OCI-LY3 (cell line): ENCODE results near the gene MTFR2.

Source experiments
- H2AFZ ChIP-seq: fragments of 200-600, 300-600 bp; shearing (Covaris generic); 2 replicates; pipeline ENCODE4 v1.6.0; 2014; ENCODE audit warnings: antibody characterized with exemption, low read depth, low read length
- H3K27ac ChIP-seq: fragments of 200-600, 300-600 bp; sonication (generic); 2 replicates; pipeline ENCODE4 v1.5.1; 2014; ENCODE audit warnings: mild to moderate bottlenecking, low read length, moderate library complexity, mixed read lengths
- H3K27me3 ChIP-seq: fragments of 200-600, 300-600 bp; sonication (generic); 2 replicates; pipeline ENCODE4 v1.6.1; 2014; ENCODE audit warnings: low read depth, low read length, mixed read lengths
- H3K36me3 ChIP-seq: fragments of 200-600, 300-600 bp; sonication (generic); replicated peaks from 2 replicates; pipeline ENCODE3; 2014; ENCODE audit warnings: low read depth, low read length, mixed read lengths
- H3K4me1 ChIP-seq: fragments of 300-600, 200-600 bp; sonication (generic); 2 replicates; pipeline ENCODE4 v1.6.1; 2014; ENCODE audit warnings: low read length, mixed read lengths
- H3K4me2 ChIP-seq: fragments of 200-600, 300-600 bp; sonication (generic); 2 replicates; pipeline ENCODE4 v1.6.1; 2014; ENCODE audit warnings: low read length, mixed read lengths
- H3K4me3 ChIP-seq: fragments of 300-600, 200-600 bp; sonication (generic); 2 replicates; pipeline ENCODE4 v1.5.1; 2014; ENCODE audit warnings: antibody characterized with exemption, mild to moderate bottlenecking, low read length, moderate library complexity
- H3K79me2 ChIP-seq: fragments of 300-600, 200-600 bp; shearing (Covaris generic); 2 replicates; pipeline ENCODE4 v1.6.1; 2014; ENCODE audit warnings: mild to moderate bottlenecking, low read length, mixed read lengths
- H3K9ac ChIP-seq: fragments of 300-600, 200-600 bp; shearing (Covaris generic); 2 replicates; pipeline ENCODE4 v1.6.0; 2014; ENCODE audit warnings: mild to moderate bottlenecking, low read length, moderate library complexity
- H3K9me3 ChIP-seq: fragments of 200-600, 300-600 bp; shearing (Covaris generic); 2 replicates; pipeline ENCODE4 v1.6.1; 2014; ENCODE audit warnings: low read length, mixed read lengths; ENCODE audit not compliant: insufficient read depth
- H4K20me1 ChIP-seq: fragments of 200-600, 300-600 bp; sonication (generic); 2 replicates; pipeline ENCODE4 v1.6.1; 2016; ENCODE audit warnings: low read length, mixed read lengths; ENCODE audit not compliant: insufficient read depth
- CTCF ChIP-seq: fragments of 200-600, 300-600 bp; sonication (generic); IDR thresholded peaks from 2 replicates; pipeline ENCODE4 v1.5.1; 2014; ENCODE audit warnings: antibody characterized with exemption, low read length, low read depth
- EZH2phosphoT487 ChIP-seq: fragments of 200-600 bp; shearing (Covaris generic); IDR thresholded peaks from 2 replicates; pipeline ENCODE4 v1.6.1; 2018; ENCODE audit warnings: antibody characterized with exemption, mixed run types, low read depth

The MTFR2 gene

GRCh38 chr6:136216503-136217401 lies 33.4 kb downstream of the MTFR2 start:
- TF ChIP-seq EZH2phosphoT487: no peak
- TF ChIP-seq CTCF: no peak
- Histone ChIP-seq H3K36me3 (no peaks in the 10 kb centered on the region), H3K27ac (no peak overlapping the region), H2AFZ (no peak overlapping the region), H3K4me1 (no peaks in the 10 kb centered on the region), H3K9me3 (no peaks in the 10 kb centered on the region), H3K79me2 (no peaks in the 10 kb centered on the region), H4K20me1 (no peaks in the 10 kb centered on the region), H3K27me3 (no peaks in the 10 kb centered on the region), H3K9ac (no peak overlapping the region), H3K4me2 (no peak overlapping the region), H3K4me3 (no peak overlapping the region)

GRCh38 chr6:136213853-136214252 lies 36.3 kb downstream of the MTFR2 start:
- Histone ChIP-seq H2AFZ (no peak overlapping the region), H3K27ac (no peak overlapping the region), H3K4me3 (no peak overlapping the region), H3K79me2 (no peaks in the 10 kb centered on the region), H4K20me1 (no peaks in the 10 kb centered on the region), H3K36me3 (no peaks in the 10 kb centered on the region), H3K4me2 (no peak overlapping the region), H3K27me3 (no peaks in the 10 kb centered on the region), H3K9ac (no peak overlapping the region), H3K9me3 (no peaks in the 10 kb centered on the region), H3K4me1 (no peaks in the 10 kb centered on the region)
- no peak for TF ChIP-seq EZH2phosphoT487
- TF ChIP-seq CTCF: no peak

GRCh38 chr6:136213012-136213539 lies 37.0 kb downstream of the MTFR2 start:
- H4K20me1 ChIP-seq: no peaks in the 10 kb centered on the region
- no peaks in the 10 kb centered on the region for H3K27me3 ChIP-seq
- H3K79me2 ChIP-seq: no peaks in the 10 kb centered on the region
- no peak overlapping the region for H3K4me3 ChIP-seq
- H2AFZ ChIP-seq: no peak overlapping the region
- H3K9me3 ChIP-seq: no peaks in the 10 kb centered on the region
- no peaks in the 10 kb centered on the region for H3K4me1 ChIP-seq
- H3K36me3 ChIP-seq: no peaks in the 10 kb centered on the region
- TF ChIP-seq CTCF: no peak
- no peak for TF ChIP-seq EZH2phosphoT487
- H3K27ac ChIP-seq: no peak overlapping the region
- H3K4me2 ChIP-seq: no peak overlapping the region
- H3K9ac ChIP-seq: no peak overlapping the region

GRCh38 chr6:136212608-136213007 lies 37.5 kb downstream of the MTFR2 start:
- no peaks in the 10 kb centered on the region for H3K36me3 ChIP-seq
- H3K27ac ChIP-seq: no peak overlapping the region
- H4K20me1 ChIP-seq: no peaks in the 10 kb centered on the region
- no peak for TF ChIP-seq CTCF
- no peak for TF ChIP-seq EZH2phosphoT487
- no peaks in the 10 kb centered on the region for H3K9me3 ChIP-seq
- no peak overlapping the region for H2AFZ ChIP-seq
- H3K4me2 ChIP-seq: no peak overlapping the region
- no peaks in the 10 kb centered on the region for H3K79me2 ChIP-seq
- H3K4me1 ChIP-seq: no peaks in the 10 kb centered on the region
- no peaks in the 10 kb centered on the region for H3K27me3 ChIP-seq
- H3K9ac ChIP-seq: no peak overlapping the region
- no peak overlapping the region for H3K4me3 ChIP-seq
